Globus pallidus (tissue), 1 donor: Measurements from ENCODE around the gene PSMD9.

ENCODE experiments used
- DNase-seq: peaks from one replicate; pipeline ENCODE4 v3.0.0-alpha.2; 2015; ENCODE audit warnings: low spot score

Gene PSMD9

DNA sequence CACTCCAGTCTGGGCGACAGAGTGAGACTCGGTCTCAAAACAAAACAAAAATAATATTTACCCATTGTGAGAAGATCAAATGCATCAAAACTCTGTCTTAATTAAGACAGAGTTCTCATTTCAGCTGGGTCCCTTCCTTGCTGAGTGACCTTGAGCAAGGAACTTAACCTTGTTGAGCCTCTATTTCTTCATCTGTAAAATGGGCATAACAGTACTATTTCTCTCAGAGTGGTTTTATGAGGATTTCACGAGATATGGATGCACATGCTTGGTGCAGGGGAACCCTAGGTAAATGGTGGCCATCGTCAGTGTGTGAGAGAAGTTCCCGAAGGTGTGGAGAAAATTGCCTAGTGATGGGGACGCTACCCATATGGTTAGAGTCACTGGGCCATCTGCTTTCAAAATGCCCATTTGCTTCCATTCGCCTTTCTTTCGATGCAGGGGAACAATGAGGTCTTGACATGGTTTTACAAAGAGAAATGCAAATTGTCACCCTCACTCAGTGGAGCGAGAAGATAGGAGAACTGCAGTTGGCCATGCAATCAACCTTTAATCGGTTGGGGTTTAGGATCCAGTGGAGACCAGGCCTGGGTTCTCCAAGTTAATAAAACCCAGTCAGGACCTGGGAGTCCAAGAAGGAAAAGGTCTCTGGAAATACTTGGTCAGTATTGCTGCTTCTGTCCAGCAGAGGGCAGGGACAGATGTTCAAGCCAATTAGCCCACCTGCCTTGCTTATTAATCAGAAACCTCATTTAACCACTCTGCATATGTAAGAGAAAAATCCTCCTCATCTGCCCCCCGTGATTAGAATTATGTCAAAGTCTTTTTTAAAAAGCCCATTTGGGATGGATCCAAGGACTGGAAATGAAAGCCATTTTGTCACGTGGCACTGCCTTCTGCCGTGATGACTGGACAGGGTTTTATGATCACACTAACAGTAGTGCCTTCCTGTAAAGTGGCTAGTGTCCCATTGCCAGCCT, 67.0 kb downstream of the PSMD9 start:
- no peak for DNase-seq

DNA sequence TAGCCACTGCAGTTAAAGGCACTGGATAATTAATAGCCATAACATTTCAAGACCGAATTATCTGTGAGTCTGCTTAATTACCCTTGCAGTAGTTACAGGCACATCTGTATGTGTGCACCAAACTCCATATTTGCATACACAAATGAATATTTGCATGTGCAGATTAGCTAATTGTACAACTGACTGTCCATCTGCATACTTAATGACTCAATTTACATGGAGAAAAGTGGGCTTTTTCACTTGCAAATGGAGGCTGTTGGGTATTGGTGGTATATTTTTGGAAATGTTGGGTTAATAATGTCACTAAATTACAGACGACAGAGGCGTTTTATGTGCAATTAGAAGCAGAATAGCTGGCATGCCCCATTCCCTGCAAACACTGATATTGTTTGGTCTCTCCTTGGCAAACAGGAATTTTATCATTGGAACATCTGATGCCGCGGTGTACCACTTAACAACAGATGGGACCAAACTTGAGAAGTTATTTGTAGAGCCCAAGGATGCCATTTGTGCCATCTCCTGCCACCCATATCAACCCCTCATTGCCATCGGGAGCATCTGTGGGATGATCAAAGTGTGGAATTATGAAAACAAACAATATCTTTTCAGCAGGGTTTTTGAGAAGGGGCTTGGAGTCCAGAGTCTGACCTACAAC, 69.4 kb downstream of the PSMD9 start:
- DNase-seq, result no peak

DNA sequence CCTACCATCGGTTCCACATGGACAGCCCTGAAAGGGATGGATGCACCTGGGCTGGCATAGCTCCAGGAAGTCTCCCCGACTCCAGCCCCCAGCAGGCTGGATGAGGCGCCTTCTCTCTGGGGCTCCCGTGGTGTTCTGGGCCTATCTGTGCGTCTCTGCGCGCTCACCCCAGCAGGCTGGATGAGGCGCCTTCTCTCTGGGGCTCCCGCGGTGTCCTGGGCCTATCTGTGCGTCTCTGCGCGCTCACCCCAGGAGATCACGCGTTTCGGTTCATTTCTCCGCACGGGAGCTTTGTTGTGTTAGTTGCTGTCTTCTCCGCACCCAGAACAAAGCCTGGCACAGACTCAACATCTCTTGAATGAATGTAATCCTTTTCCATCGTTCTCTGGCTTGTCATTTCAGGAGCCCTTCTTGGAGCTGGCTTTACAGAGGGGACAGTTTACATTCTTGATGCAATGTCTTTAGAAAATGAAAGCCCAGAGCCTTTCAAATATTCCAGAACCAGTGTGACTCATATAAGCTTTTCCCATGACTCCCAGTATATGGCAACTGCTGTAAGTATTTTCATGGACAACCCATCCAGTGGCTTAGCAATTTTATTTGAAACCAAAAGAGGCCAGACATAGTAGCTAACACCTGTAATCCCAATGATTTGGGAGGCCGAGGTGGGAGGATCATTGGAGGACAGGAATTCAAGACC, 70.1 kb downstream of the PSMD9 start:
- DNase-seq, result no peak

DNA sequence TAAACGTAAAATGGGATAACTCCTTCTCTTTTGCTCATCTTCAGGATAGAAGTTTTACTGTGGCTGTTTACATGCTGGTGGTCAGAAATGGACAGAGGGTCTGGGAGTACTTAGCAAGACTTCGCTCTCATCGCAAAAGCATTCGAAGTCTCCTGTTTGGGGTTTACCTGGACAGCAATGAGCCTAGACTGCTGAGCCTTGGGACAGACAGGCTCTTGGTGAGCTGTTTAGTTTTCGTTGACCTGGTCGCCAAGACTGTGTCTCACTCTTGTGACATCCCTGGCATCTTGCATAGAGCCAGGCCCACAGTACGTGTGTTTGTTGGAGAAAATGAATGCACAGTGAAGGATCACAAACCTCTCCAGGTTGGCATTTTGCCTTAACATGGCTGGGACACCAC, 72.0 kb downstream of the PSMD9 start:
- no peak for DNase-seq

DNA sequence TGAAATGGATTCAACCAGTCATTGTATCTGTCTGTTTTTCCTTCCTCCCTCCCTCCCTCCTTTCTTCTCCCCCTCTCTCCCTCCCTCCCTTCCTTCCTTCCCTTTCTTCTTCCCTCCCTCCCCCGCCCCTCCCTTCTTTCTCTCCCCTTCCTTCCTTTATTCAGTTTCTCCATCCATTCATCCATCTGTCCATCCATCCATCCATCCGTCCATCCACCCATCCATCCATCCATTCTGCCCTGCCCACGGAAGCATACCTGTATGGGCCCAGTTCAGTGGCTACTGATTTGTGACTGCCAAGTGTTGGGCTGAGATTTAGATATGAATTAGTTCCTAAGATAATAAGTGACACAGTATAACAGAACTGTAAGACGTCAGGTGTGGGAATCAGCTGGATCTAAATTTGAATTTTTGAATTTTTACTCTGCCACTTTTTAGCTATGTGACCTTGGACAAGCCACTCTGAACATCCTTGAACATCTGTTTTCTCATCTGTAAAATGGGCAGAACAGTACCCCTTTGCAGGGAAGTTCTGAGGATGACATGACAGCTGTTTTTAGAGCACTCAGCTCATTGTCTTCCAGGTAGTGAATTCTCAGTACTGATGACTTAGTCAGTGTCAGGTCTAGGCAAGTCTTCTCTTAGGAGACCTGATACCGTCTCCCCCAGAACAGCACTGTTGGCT, 72.7 kb downstream of the PSMD9 start:
- no peak for DNase-seq

DNA sequence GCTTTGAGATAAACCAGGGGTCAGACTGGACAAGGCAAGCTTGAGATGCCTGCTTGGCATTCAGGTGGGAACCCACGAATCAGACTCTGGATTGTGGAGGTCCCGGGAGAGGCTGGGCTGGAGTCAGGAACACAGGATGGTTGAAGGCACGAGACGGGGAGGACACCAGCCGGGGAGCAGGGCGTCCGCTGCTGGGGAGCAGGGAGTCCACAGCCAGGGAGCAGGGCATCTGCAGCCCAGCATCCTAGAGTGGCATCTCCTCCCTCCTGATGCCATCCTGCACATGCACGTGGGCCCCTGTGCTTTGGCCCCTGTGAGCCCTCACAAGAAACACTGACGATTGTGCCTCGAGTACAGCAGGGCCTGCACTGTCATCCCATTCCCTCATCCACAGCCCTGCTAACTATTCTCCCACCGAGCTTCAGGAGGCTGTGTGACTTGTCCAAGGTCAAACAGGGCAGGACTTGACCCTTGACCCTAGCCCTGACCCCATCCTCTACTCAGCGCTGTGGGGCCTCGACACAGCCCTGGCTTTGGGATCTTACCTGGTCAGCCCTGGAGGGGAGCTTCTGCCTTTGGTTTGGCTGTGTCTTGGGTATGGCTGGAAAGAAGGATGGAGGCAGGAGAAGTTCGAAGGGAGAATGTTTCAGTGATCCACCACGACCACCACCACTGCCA, 74.9 kb downstream of the PSMD9 start:
- DNase-seq, result no peak

DNA sequence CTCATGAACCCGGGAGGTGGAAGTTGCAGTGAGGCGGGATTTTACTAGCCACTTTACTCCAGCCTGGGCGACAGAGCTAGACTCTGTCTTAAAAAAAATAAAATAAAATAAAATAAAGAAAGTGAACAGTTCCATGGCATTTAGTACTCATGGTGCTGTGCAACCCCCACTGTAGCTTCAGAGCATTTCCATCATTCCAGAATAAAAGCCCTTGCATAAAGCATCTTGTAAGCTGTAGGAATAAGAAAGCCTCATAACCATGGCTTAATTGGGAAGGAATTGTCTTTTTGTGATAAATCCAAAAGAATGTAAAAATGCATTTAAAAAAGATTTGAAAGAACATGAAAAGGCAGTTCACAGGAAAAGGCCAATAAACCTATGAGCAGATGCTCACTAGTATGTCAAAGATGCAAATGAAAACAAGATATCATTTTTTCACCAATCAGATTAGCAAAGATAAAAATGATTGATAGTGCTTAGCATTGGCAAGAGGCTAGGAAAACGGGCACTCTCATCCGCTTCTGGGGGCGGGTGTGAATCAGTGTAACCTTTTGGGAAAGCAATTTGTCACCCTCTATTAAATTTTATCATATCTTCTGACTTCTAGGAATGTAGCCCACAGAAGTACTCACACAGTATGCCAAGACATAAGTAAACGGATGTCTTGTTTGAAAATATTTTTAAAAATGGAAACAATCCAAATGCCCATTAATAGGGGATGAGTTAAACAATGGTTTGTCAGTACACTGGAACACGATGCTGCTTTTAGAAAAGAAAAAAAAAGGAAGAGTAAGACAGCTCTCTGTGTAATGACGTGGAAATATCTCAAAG, 76.4 kb downstream of the PSMD9 start:
- no peak for DNase-seq

DNA sequence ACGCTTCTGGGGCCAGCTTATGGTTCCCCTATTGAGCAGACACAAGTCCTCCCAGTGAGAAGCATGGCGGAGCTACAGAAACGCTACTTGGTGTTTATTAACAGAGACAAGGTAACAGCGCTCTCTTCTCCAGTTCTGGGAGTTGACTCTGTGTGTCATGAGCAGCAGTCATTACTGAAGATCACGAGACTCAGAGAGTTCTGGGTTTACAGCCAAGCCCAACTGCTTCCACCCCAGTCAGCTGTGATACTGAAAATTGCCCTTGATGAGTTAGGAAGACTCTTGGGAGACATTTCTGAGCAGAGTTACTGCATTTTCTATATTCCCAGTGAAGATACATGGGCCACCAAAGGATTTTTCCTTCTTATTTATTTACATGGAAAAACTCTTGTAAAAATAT, 78.4 kb downstream of the PSMD9 start:
- no peak for DNase-seq
